AG10803 (cell line): ENCODE measurements around the gene BRD4.
A peak's percentile ranks its signal among the peaks of the same experiment; 100 is the strongest.

Experiments used
- DNase-seq: peaks from one replicate; pipeline ENCODE4 v3.0.0; 2010; ENCODE audit warnings: low read depth
- H3K4me3 ChIP-seq: 2 replicates; pipeline ENCODE4 v1.5.1; 2011; ENCODE audit warnings: mild to moderate bottlenecking, low read length, control low read depth
- CTCF ChIP-seq: conservative IDR thresholded peaks from 2 replicates; pipeline ENCODE4 v1.5.1; 2011; ENCODE audit warnings: mild to moderate bottlenecking, low read length, control low read depth, inconsistent platforms

Gene BRD4

GRCh38 chr19:15222738-15223648 is 109.3 kb downstream of the BRD4 start:
- peak overlapping the region; percentile 77 for H3K4me3 ChIP-seq
- TF ChIP-seq CTCF, result no peak

GRCh38 chr19:15220833-15221232 is 111.5 kb downstream of the BRD4 start:
- TF ChIP-seq CTCF, result no peak
- no peak overlapping the region for H3K4me3 ChIP-seq
- no peak for DNase-seq

More at GRCh38 chr19:15222738-15223648, 109.3 kb downstream of the BRD4 start:
- DNase-seq, result peak; percentile 96

- no peak for DNase-seq
- no peak for TF ChIP-seq CTCF
Measured at GRCh38 chr19:15218501-15218900, 113.8 kb downstream of the BRD4 start.

GRCh38 chr19:15216363-15216762 is 116.0 kb downstream of the BRD4 start:
- no peak overlapping the region for H3K4me3 ChIP-seq
- DNase-seq, result no peak
- TF ChIP-seq CTCF, result no peak

More at GRCh38 chr19:15218501-15218900, 113.8 kb downstream of the BRD4 start:
- H3K4me3 ChIP-seq, result no peak overlapping the region

- DNase-seq, result peak; percentile 28
- TF ChIP-seq CTCF, result no peak
- H3K4me3 ChIP-seq, result no peak overlapping the region
Measured at GRCh38 chr19:15213715-15214381, 118.5 kb downstream of the BRD4 start.

- no peak overlapping the region for H3K4me3 ChIP-seq
- DNase-seq, result no peak
- TF ChIP-seq CTCF, result no peak
Measured at GRCh38 chr19:15212711-15213110, 119.6 kb downstream of the BRD4 start.

- H3K4me3 ChIP-seq, result no peak overlapping the region
- TF ChIP-seq CTCF, result no peak
- DNase-seq, result peak; percentile 67
Measured at GRCh38 chr19:15210323-15210781, 122.0 kb downstream of the BRD4 start.
